Caco-2 (cell line): ENCODE measurements around the gene SLC25A21. TPM values are rescaled to one million over a fixed set of nuclear protein-coding genes. Genes with fewer than 3 reads are reported as not detected.

ENCODE experiments used
- BruUV-seq: library from RNA; stranded (reverse); fragments of 400-500 nt; replicated peaks from 2 replicates; lab custom pipeline; 2021; lab: Mats Ljungman, UMichigan
- CTCF ChIA-PET: fragments of 300-600 bp; sonication (Branson Sonifier 250); formaldehyde crosslinking; loops from one replicate; lab custom pipeline; 2022; ENCODE audit warnings: antibody characterized with exemption; lab: Charles Lee
- POLR2A ChIA-PET: fragments of 300-600 bp; sonication (Branson Sonifier 250); formaldehyde crosslinking; loops from one replicate; lab custom pipeline; 2022; ENCODE audit warnings: antibody characterized with exemption; lab: Charles Lee
- DNase-seq, 2 experiments: peaks; one replicate each; pipeline versions ENCODE4 v3.0.0 to v3.0.0-alpha.2; 2020 to 2022
- H3K27me3 ChIP-seq: replicated peaks from 2 replicates; pipeline ENCODE4 v1.6.0; 2011; ENCODE audit warnings: low read length; ENCODE audit not compliant: control insufficient read depth, insufficient read depth
- H3K36me3 ChIP-seq: 2 replicates; pipeline ENCODE4 v1.5.1; 2011; ENCODE audit warnings: low read length; ENCODE audit not compliant: control insufficient read depth, insufficient read depth
- H3K4me1 ChIP-seq: fragments of 250-450 bp; sonication (Bioruptor Pico); 2 replicates; pipeline ENCODE4 v1.5.1; 2020; ENCODE audit warnings: mild to moderate bottlenecking
- H3K4me3 ChIP-seq: 2 replicates; pipeline ENCODE4 v1.5.1; 2011; ENCODE audit warnings: low read depth, mild to moderate bottlenecking, control low read depth, low read length
- H3K9me3 ChIP-seq: fragments of 250-450 bp; sonication (Bioruptor Pico); 2 replicates; pipeline ENCODE4 v1.5.1; 2020; ENCODE audit warnings: mild to moderate bottlenecking, moderate library complexity
- H3K27ac Mint-ChIP-seq: one replicate; pipeline ENCODE4 v1.8.0; 2022; ENCODE audit warnings: mixed read lengths; ENCODE audit not compliant: unreplicated experiment
- H3K27me3 Mint-ChIP-seq: one replicate; pipeline ENCODE4 v1.8.0; 2022; ENCODE audit warnings: mixed read lengths; ENCODE audit not compliant: insufficient read depth, unreplicated experiment
- H3K36me3 Mint-ChIP-seq: one replicate; pipeline ENCODE4 v1.8.0; 2022; ENCODE audit warnings: mild to moderate bottlenecking, mixed read lengths; ENCODE audit not compliant: insufficient read depth, unreplicated experiment
- H3K4me1 Mint-ChIP-seq: one replicate; pipeline ENCODE4 v1.8.0; 2022; ENCODE audit warnings: low read depth, mixed read lengths; ENCODE audit not compliant: unreplicated experiment
- H3K4me3 Mint-ChIP-seq: one replicate; pipeline ENCODE4 v1.8.0; 2022; ENCODE audit warnings: mild to moderate bottlenecking, moderate library complexity, mixed read lengths; ENCODE audit not compliant: unreplicated experiment
- H3K9me3 Mint-ChIP-seq: one replicate; pipeline ENCODE4 v1.8.0; 2022; ENCODE audit warnings: mixed read lengths; ENCODE audit not compliant: unreplicated experiment
- CTCF ChIP-seq, 2 experiments: fragments of 200-600 bp in 1 of 2; IDR thresholded peaks; 1 replicate in 1 of 2; 2 replicates in 1 of 2; pipeline versions ENCODE4 v1.5.1 to v1.8.0; 2011 to 2022; ENCODE audit warnings: antibody characterized with exemption in 1 of 2, control low read depth in 1 of 2, inconsistent platforms in 1 of 2, low read depth in 1 of 2, low read length in 1 of 2, mild to moderate bottlenecking in 1 of 2, moderate library complexity in 1 of 2; ENCODE audit not compliant: insufficient read depth in 1 of 2, severe bottlenecking in 1 of 2, unreplicated experiment in 1 of 2
- intact Hi-C: fragments of 100-400 bp; cut with micrococcal nuclease; formaldehyde crosslinking; loops from one replicate; pipeline ENCODE4 v1.10.0; 2022; ENCODE audit not compliant: unreplicated experiment
- total RNA-seq: library from RNA; stranded (reverse); gene quantifications from 2 replicates; pipeline ENCODE4 v1.2.3, GENCODE V29; 2022

The SLC25A21 gene
- total RNA-seq, 1 experiment from 2014 or later, result 3.2 TPM

- BruUV-seq, result no TSS peak
- intact Hi-C loops, result loop anchor here (1.0 to 5.0 kb wide), 3 partner anchors 25 to 47 kb away; partner anchors contain the start of gene SLC25A21
These were observed 25.2 kb upstream of the SLC25A21 start, which contains the start of gene MIPOL1 for GRCh38 chr14:37197421-37198272. TSS of gene MIPOL1 (plus strand) at chr14:37197937. CDS start at chr14:37247889, 49,952 bp downstream.

DNA sequence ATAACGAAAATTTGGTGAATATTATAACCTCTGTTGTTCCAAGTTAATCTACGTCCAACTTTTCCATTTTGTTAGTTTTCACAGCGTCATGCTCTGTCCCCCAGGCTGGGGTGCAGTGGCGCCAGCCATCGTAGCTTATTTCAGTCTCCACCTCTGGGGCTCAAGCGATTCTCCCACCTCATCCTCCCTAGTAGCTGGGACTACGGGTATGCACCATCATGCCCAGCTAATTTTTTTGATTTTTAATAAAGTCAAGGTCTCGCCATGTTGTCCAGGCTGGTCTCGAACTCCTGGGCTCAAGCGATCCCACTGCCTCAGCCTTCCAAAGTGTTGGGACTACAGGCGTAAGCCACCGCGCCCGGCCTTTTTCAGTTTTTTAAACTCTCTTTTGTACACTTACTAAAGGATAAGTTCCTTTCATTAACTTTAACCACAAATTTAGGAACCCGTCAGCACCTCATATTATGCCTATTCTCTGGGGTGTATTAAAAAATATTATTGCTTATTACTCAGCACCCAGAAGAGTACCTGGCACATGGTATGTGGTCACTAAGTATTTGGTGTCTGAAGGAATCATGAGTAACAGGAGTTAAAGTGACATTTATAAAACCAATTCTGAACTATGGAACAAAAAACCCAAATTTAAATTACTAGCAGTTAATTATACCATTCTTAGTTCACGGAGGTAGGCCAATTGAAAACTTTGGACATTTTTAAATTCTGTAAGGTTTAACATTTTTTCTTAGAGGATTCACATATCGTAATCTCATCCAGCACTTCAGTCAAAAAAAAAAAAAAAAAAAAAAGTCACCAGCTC is 24.4 kb upstream of the SLC25A21 start:
- peak overlapping the region; percentile 98 for H3K4me3 Mint-ChIP-seq
- peaks cover 4% of the 10 kb centered on the region for H3K27me3 Mint-ChIP-seq
- BruUV-seq, result TSS peak; percentile 93
- Histone ChIP-seq H3K4me1 (peaks cover 13% of the 10 kb centered on the region; the same call in 1 of the 2 replicates), H3K36me3 (no peaks in the 10 kb centered on the region), H3K9me3 (no peaks in the 10 kb centered on the region), H3K4me3 (peak overlapping the region; percentile 73), H3K27me3 (no peaks in the 10 kb centered on the region)
- intact Hi-C loops, result loop anchor here (5.0 kb wide), 1 partner anchor 35 kb away; no protein-coding TSS in a partner anchor
- no peak for TF ChIP-seq CTCF (IDR thresholded peaks at IDR 0.05; ENCODE audit: insufficient read depth in 1 of 2, low read depth in 1 of 2, low read length in 1 of 2, severe bottlenecking in 1 of 2, unreplicated experiment in 1 of 2)
- ChIA-PET POLR2A (interaction anchor here (0.5 to 1.3 kb wide), 4 partner anchors 15 to 773 kb away, joined by 3 to 7 read pairs (median 4); partner anchors contain the start of gene SLC25A21), CTCF (interaction anchor here (0.5 to 1.9 kb wide), 4 partner anchors 192 to 644 kb away, joined by 3 to 5 read pairs (median 4); no protein-coding TSS in a partner anchor)
- H3K9me3 Mint-ChIP-seq, result no peaks in the 10 kb centered on the region
- no peak for DNase-seq
- peak overlapping the region; percentile 98 for H3K27ac Mint-ChIP-seq
- peaks cover 9% of the 10 kb centered on the region for H3K36me3 Mint-ChIP-seq
- H3K4me1 Mint-ChIP-seq, result peaks cover 18% of the 10 kb centered on the region

More at GRCh38 chr14:37197421-37198272, 25.2 kb upstream of the SLC25A21 start, which contains the start of gene MIPOL1:
- Histone ChIP-seq H3K4me3 (peak within 1 kb of the TSS; percentile 73), H3K27me3 (no peaks in the 10 kb centered on the region), H3K36me3 (no peaks in the 10 kb centered on the region), H3K4me1 (peaks cover 13% of the 10 kb centered on the region; the same call in 1 of the 2 replicates), H3K9me3 (no peaks in the 10 kb centered on the region)
- ChIA-PET POLR2A (interaction anchor here (0.5 to 1.3 kb wide), 4 partner anchors 14 to 772 kb away, joined by 3 to 7 read pairs (median 4); partner anchors contain the start of gene SLC25A21), CTCF (interaction anchor here (0.6 to 1.9 kb wide), 4 partner anchors 55 to 645 kb away, joined by 3 to 5 read pairs (median 4); no protein-coding TSS in a partner anchor)
- Mint-ChIP-seq H3K36me3 (peaks cover 9% of the 10 kb centered on the region), H3K4me1 (peaks cover 18% of the 10 kb centered on the region), H3K4me3 (peak within 1 kb of the TSS; percentile 98), H3K9me3 (no peaks in the 10 kb centered on the region), H3K27ac (peak within 1 kb of the TSS; percentile 98), H3K27me3 (no peaks in the 10 kb centered on the region)
- DNase-seq, result peak; percentile 83 to 86
- TF ChIP-seq CTCF (IDR thresholded peaks at IDR 0.05; ENCODE audit: insufficient read depth in 1 of 2, low read depth in 1 of 2, low read length in 1 of 2, severe bottlenecking in 1 of 2, unreplicated experiment in 1 of 2), result peak in 1 of 2 experiments; percentile 52
